ACHN (cell line): ENCODE measurements around the gene NDUFS4.

ENCODE experiments used
- DNase-seq: peaks from one replicate; pipeline ENCODE4 v3.0.0-alpha.2; 2015
- in situ Hi-C: cut with HindIII; loops from 2 replicates; pipeline ENCODE4 v1.10.0; 2017; ENCODE audit warnings: low sequenced_read_pairs, low pct_ligation_motif_present, low pct_unique_long_range_greater_than_20kb

NDUFS4 gene

GRCh38 chr5:53714667-53715010 lies 154.2 kb downstream of the NDUFS4 start:
- in situ Hi-C loops = no loop called here
- no peak for DNase-seq

DNA sequence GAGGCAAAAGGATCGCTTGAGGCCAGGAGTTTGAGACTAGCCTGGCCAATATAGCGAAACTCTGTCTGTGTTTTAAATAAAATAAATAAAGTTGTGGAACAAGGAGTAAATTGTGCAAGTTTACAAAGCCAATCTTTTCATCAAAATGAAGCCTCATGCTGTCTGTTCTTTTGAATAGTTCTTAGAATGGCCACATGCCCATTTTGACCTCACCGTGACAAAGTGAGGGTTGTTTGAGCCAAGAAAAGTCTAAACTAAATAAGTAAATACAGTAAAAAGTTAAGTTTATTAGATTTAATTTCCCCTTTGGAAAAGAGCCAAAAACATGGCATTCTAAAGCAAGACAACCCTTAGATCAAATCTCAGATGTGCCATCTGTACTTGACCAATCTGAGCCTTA lies 165.7 kb downstream of the NDUFS4 start:
- DNase-seq = no peak
- in situ Hi-C loops = no loop called here

- DNase-seq = no peak
- in situ Hi-C loops = no loop called here
These were observed 170.5 kb downstream of the NDUFS4 start for GRCh38 chr5:53730943-53731342.
